ENCODE results near the gene ZNF587B.
"Not testable (repeated sequence)": the region's sequence is repeated elsewhere in the genome, so short reads cannot be mapped to it uniquely, and the experiment has no call there.

Gene ZNF587B

GRCh38 chr19:57872450-57872849 is 42.4 kb downstream of the ZNF587B start:
- no peak for DNase-seq (ENCODE audit: low spot score)

DNA sequence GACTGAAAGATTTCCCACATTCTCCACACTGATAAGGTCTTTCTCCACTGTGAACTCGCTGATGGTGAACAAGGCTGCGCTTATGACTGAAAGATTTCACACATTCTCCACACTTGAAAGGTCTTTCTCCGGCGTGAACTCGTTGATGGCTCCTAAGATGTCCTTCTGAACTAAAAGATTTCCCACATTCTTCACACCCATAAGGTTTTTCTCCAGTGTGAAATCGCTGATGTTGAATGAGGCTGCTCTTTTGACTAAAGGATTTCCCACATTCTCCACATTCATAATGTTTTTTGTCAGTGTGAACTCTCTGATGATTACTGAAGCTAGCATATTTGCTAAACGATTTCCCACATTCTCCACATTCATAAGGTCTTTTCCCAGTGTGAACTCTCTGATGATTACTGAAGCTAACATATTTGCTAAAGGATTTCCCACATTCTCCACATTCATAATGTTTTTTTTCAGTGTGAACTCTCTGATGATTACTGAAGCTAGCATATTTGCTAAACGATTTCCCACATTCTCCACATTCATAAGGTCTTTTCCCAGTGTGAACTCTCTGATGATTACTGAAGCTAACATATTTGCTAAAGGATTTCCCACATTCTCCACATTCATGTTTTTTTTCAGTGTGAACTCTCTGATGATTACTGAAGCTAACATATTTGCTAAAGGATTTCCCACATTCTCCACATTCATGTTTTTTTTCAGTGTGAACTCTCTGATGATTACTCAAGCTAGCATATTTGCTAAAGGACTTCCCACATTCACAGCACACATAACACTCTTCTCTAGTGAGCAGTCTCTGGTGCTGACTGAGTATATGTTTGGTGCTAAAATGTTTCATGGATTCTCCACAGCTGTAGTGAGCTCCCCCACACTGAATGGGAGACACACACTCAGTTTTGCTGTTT is 44.0 kb downstream of the ZNF587B start:
- DNase-seq (ENCODE audit: low spot score) = not testable (repeated sequence)

DNA sequence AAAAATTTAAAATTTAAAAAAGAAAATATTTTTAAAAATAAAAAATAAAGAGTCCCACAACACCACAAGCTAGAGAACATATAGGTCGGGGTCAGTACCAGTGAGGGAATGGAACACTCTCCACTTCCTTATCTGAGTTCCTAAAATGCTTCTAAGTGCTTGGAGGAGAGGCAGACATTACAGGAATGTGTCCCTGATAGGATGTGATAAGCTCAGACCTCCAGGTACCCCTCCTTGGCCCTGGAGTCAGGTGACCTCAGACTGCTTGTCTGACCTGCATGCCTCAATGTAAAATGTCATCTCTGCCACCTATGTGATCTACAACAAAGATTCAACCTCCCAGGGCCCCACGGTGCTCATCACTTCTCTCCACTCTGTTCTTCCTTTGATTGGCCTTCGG is 55.9 kb downstream of the ZNF587B start:
- no peak for DNase-seq (ENCODE audit: low spot score)

DNA sequence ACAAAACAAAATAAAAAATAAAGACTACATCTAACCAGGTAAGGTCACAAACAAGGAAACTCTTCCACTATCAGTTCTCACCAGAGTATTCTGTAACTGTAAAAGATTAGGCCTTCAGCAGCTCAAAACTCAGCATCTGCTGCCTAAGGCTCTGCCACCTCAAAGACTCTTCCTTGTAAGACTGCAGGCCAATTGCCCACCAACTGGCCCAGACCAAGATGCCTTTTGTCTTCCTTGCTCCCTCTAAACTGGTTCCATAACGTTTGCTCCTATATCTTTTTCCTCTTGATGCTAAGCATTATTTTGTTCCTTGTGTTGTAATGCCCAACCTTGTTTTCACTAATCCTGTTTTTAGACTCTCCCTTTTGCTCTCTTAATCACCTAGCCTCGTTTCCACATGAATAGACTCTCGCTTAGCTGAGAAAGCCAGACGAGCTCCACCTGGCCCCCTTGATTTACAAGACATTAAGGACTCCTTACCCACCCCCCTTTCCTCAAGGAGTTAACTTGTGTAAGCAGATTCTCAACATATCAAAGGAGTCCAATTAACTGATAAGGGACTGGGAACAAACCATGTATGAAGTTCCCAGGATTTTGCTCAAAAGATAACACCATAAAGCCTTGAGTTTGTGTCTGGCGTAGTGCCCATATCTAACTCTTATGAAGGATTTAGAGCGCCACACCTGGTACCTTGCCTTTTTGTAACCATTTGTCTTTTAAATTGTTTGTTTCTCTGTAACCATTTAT is 57.3 kb downstream of the ZNF587B start:
- DNase-seq (ENCODE audit: low spot score) = no peak

GRCh38 chr19:57888107-57888559 is 58.0 kb downstream of the ZNF587B start:
- DNase-seq (ENCODE audit: low spot score) = no peak

DNA sequence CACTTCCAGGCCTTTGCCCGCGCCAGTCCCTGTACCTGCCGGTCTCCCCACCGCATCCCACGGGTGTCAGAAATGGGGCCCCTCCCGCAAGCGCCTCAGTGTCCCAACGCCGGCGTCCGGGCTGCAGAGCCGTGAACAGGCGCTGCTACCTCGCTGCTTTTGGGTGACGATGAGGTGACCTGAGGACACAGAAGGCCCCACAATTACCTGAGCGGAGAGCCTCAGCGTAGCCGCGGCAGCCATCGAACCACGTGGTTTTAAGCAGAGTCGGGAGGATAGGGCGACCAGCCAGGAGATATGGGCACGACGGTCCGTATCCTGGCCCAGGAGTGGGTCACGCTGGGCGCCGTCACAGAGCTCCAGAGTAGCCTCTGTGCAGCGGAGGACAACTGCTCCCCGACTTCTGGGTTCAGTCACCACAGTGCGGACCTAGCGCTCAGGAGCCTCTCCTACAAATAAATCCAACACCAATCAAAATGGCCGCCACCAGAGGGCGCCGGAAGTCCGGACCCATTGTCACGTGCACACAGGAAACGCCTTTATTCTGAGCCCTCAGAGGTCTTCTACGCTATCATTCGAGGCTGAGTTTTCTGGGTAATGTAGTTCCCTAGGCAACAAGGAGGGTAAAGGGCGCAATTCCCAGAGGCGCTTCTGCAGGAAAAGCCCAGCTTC is 58.6 kb downstream of the ZNF587B start, which contains the start of gene ZNF814:
Gene ZNF814, minus strand, starts transcription at position 478 of the 672 bp plus-strand sequence. Its CDS starts 235 bp downstream, at position 243.
- no peak for DNase-seq (ENCODE audit: low spot score)

GRCh38 chr19:57890706-57891105 is 60.6 kb downstream of the ZNF587B start:
- DNase-seq (ENCODE audit: low spot score) = not testable (repeated sequence)
